ENCODE data around the gene CTAGE9. TPM values are rescaled to one million over a fixed set of nuclear protein-coding genes. Genes with fewer than 3 reads are reported as not detected.

Gene CTAGE9
- total and polyA plus RNA-seq, 4 donors, result 0.39 TPM; not detected in 3

DNA sequence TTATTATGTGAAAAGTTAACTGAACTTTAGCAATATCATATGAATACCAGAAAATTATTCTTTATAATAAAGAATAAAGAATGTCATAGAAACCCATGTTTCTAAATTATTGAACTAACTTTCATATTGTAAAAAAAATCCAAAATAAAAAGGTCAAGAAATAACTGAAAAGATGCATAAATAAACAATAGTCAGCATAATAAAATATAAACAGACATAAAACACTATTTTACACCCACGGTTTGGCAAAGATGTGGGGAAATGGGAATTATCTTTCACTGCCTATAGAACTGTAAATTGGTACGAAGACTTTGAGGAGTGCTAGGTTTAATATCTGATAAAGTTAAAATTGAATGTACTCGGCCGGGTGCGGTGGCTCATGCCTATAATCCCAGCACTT is 34.7 kb upstream of the CTAGE9 start:
- no peak for DNase-seq (ENCODE audit: low read depth in 4 of 6, low spot score in 6 of 6)
- no peaks in the 10 kb centered on the region for H3K36me3 ChIP-seq (ENCODE audit: control insufficient read depth, insufficient read depth, low read length)
- no peaks in the 10 kb centered on the region for H3K9me3 ChIP-seq (ENCODE audit: control insufficient read depth, insufficient read depth, low read length)
- H3K27me3 ChIP-seq (ENCODE audit: control insufficient read depth, insufficient read depth, low read length), result no peaks in the 10 kb centered on the region
- no peaks in the 10 kb centered on the region for H3K4me1 ChIP-seq (ENCODE audit: control insufficient read depth, insufficient read depth, low read length)
- no peak overlapping the region for H3K4me3 ChIP-seq (ENCODE audit: low read depth, low read length)
- H3K27ac ChIP-seq (ENCODE audit: low read depth, low read length), result no peak overlapping the region
- WGBS (ENCODE audit: insufficient coverage), result 90% methylated on average over 4 of the region's 5 CpGs

DNA sequence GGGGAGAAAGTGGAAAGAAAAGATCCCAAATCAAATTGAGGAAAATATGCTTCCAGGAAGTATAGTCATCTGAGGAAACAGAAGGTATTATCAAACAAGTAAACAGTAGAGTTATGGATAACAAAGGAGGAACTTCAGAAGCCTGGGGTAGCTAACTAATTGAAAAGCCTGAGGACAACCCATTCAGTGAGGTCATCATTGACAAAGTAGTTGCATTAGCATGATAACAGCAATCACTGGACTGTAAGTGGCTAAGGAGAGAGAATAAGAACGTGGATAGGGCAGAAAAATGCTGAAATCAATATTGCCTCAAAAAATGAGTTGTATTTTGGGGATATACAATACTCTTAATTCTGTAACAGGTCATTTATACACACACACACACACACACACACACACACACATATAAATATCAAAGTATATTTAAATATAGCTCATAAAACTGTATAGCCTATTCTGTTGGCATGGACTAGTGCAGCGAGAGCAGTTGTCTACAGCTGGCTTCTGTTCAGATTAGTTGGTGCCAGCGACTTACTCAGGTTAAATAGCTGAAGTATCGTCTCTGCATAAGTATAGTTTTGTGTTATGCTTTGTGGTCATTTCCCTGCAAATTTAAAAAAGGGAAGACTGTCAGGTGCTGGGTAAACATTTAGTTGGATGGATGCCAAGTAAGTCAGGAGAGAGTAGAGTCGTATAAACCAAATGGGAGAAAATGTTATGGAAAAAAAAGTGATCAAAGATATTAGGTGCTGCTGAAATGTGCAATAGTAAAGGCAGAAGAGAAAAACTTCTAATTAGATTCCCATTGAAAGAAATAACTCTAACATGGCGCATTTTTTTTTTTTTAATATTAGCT is 33.8 kb upstream of the CTAGE9 start:
- Histone ChIP-seq H3K27me3 (ENCODE audit: control insufficient read depth, insufficient read depth, low read length) (no peaks in the 10 kb centered on the region), H3K27ac (ENCODE audit: low read depth, low read length) (no peak overlapping the region), H3K36me3 (ENCODE audit: control insufficient read depth, insufficient read depth, low read length) (no peaks in the 10 kb centered on the region), H3K4me3 (ENCODE audit: low read depth, low read length) (no peak overlapping the region), H3K9me3 (ENCODE audit: control insufficient read depth, insufficient read depth, low read length) (no peaks in the 10 kb centered on the region), H3K4me1 (ENCODE audit: control insufficient read depth, insufficient read depth, low read length) (no peaks in the 10 kb centered on the region)
- DNase-seq (ENCODE audit: low read depth in 4 of 6, low spot score in 6 of 6), result no peak
- 65% methylated on average over 4 of the region's 6 CpGs for WGBS (ENCODE audit: insufficient coverage)

DNA sequence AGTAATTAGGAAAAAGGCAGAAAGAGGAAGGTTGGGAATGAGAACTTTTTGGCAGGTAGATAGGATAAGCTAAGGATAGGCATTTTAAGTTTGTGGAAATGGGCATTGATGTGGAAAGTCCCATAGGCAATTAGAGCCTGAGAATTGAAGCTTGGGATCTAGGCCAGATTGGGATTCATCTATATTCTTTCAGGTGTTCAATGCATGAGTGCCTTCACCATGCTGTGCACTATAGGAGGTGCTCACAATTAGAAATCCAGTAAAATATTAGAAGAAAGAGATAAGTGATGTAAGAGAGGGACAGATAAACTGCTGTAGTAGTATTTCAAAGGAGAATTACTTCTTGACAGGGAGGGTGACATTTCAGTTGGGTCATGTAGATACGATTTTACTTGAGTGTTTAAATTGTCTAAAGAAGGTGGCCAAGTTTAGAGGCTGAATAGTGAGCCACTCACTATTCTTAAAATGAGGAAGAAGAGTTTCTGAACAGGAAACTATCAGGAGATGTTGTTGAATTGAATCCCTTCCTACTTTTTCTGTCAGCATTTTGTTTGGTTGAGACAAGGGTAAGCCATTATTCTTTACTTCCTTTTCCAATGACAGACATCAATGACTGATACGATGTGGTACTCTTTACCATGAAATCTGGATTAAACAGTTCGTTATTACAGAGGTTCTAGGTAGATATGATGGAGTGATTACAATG is 31.0 kb upstream of the CTAGE9 start:
- Histone ChIP-seq H3K4me1 (ENCODE audit: control insufficient read depth, insufficient read depth, low read length) (no peaks in the 10 kb centered on the region), H3K27me3 (ENCODE audit: control insufficient read depth, insufficient read depth, low read length) (no peaks in the 10 kb centered on the region), H3K27ac (ENCODE audit: low read depth, low read length) (no peak overlapping the region), H3K9me3 (ENCODE audit: control insufficient read depth, insufficient read depth, low read length) (no peaks in the 10 kb centered on the region), H3K36me3 (ENCODE audit: control insufficient read depth, insufficient read depth, low read length) (no peaks in the 10 kb centered on the region), H3K4me3 (ENCODE audit: low read depth, low read length) (no peak overlapping the region)
- no peak for DNase-seq (ENCODE audit: low read depth in 4 of 6, low spot score in 6 of 6)
- WGBS (ENCODE audit: insufficient coverage), result 100% methylated on average over 1 of the region's 3 CpGs

DNA sequence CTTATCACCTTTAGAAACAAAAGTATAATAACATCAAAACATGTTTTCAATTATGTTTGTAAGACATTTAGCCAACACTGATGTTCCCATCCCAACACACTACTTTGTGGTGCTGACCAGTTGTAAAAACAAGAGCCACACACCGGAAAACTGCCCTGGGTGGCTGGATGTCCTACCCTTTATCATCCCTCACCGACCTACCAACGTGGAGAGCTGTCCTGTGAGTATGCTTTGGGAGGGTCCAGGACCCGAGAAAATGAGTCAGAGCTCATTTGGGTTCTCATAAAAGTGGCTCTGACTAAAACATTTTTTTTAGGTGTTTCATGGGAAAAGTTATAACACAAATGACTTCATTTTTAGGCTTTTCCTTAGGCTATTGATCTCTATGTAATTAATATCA is 29.3 kb upstream of the CTAGE9 start:
- Histone ChIP-seq H3K27me3 (ENCODE audit: control insufficient read depth, insufficient read depth, low read length) (no peaks in the 10 kb centered on the region), H3K4me3 (ENCODE audit: low read depth, low read length) (no peak overlapping the region), H3K27ac (ENCODE audit: low read depth, low read length) (no peak overlapping the region), H3K9me3 (ENCODE audit: control insufficient read depth, insufficient read depth, low read length) (no peaks in the 10 kb centered on the region), H3K4me1 (ENCODE audit: control insufficient read depth, insufficient read depth, low read length) (no peaks in the 10 kb centered on the region), H3K36me3 (ENCODE audit: control insufficient read depth, insufficient read depth, low read length) (no peaks in the 10 kb centered on the region)
- no peak for DNase-seq (ENCODE audit: low read depth in 4 of 6, low spot score in 6 of 6)
- WGBS (ENCODE audit: insufficient coverage), result no CpG with 5 or more reads among the region's 4 CpGs

DNA sequence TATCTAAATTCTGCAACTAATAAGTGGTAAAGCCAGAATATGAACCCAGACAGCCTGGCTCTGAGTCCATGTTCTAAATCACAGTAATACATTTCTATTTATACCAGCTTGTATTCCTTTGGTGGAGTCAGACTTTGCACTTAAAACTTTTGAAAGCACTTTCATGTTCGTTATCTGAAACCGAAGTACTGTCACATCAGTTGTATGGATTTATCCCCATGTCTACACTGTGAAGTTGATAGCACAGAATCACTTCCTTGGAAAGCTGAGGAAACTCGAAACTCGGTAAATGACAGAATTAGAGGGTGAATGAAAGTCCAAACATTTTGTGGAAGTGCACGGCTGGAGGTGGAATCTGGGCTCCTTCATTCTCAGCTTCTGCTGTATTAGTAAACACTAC is 28.3 kb upstream of the CTAGE9 start:
- DNase-seq (ENCODE audit: low read depth in 4 of 6, low spot score in 6 of 6), result no peak
- no peaks in the 10 kb centered on the region for H3K9me3 ChIP-seq (ENCODE audit: control insufficient read depth, insufficient read depth, low read length)
- no peak overlapping the region for H3K27ac ChIP-seq (ENCODE audit: low read depth, low read length)
- WGBS (ENCODE audit: insufficient coverage), result 100% methylated on average over 2 of the region's 5 CpGs
- no peak overlapping the region for H3K4me3 ChIP-seq (ENCODE audit: low read depth, low read length)
- H3K36me3 ChIP-seq (ENCODE audit: control insufficient read depth, insufficient read depth, low read length), result no peaks in the 10 kb centered on the region
- no peaks in the 10 kb centered on the region for H3K4me1 ChIP-seq (ENCODE audit: control insufficient read depth, insufficient read depth, low read length)
- no peaks in the 10 kb centered on the region for H3K27me3 ChIP-seq (ENCODE audit: control insufficient read depth, insufficient read depth, low read length)

DNA sequence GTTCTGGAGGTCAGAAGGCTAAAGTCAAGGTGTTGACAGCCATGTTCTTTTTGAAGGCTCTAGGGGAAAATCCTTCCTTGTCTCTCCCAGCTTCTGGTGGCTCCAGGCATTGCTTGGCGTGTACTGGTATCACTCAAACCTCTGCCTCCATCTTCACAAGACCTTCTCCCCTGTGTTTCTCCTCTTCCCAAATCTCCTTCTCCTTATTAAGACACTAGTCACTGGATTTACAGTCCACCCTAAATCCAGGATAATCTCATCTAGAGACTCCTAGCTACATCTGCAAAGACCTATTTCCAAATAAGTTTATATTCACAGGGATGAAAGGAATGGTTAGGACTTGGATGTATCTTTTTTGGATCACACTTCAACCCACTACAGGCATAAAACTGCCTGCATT is 26.0 kb upstream of the CTAGE9 start:
- Histone ChIP-seq H3K4me3 (ENCODE audit: low read depth, low read length) (no peak overlapping the region), H3K27ac (ENCODE audit: low read depth, low read length) (no peak overlapping the region), H3K9me3 (ENCODE audit: control insufficient read depth, insufficient read depth, low read length) (no peaks in the 10 kb centered on the region), H3K4me1 (ENCODE audit: control insufficient read depth, insufficient read depth, low read length) (no peaks in the 10 kb centered on the region), H3K27me3 (ENCODE audit: control insufficient read depth, insufficient read depth, low read length) (no peaks in the 10 kb centered on the region), H3K36me3 (ENCODE audit: control insufficient read depth, insufficient read depth, low read length) (no peaks in the 10 kb centered on the region)
- 92% methylated on average over 1 of the region's 1 CpG for WGBS (ENCODE audit: insufficient coverage)
- DNase-seq (ENCODE audit: low read depth in 4 of 6, low spot score in 6 of 6), result peak in 1 of 6 donors; percentile 8

DNA sequence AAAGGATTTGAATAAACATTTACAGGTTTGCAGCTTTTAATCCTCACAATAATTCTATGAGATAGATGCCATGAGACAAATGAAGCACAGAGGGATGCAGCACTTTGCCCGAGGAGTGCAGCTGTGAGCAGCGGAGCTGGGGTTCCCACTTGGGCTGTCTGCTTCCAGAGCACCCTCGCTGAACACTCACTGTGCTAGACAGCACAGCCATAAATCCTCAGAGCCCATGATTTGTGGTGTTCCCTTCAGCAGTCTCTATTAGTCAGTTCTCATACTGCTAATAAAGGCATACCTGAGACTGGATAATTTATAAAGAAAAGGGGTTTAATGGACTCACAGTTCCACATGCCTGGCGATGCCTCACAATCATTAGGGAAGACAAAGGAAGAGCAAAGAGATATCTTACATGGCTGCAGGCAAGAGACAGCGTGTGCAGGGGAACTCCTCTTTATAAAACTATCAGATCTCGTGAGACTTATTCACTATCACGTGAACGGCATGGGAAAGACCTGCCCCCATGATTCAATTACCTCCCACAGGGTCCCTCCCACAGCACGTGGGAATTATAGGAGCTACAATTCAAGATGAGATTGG is 25.3 kb upstream of the CTAGE9 start:
- Histone ChIP-seq H3K36me3 (ENCODE audit: control insufficient read depth, insufficient read depth, low read length) (no peaks in the 10 kb centered on the region), H3K4me3 (ENCODE audit: low read depth, low read length) (no peak overlapping the region)

DNA sequence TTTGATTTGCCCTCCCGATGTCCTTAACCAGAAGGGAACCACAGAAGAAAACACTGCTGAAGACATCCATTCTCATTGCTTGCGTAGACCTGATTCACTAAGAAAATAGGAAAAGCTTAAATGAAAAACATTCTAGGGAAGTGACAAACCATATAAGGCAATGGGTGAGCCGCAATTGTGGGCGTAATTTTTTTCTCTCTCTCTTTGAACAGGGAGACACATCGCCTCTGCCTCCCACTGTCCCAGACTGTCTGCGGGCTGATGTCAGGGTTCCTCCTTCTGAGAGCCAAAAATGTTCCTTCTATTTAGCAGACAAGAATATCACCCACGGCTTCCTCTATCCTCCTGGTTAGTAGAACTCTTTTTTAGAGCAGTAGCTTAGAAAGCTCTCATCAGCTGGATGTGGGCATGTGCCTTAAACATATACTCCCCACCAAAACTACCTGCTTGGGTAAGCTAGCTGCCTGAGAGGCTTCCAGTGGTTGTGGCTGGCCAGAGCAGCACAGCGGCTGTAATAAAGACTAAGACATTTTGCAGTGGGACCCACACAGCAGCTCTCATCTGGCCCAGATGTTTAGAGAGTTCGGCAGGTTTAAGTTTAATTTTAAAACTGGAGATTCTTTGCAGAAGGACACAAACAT is 22.7 kb upstream of the CTAGE9 start:
- 85% methylated on average over 6 of the region's 9 CpGs for WGBS (ENCODE audit: insufficient coverage)
- Histone ChIP-seq H3K36me3 (ENCODE audit: control insufficient read depth, insufficient read depth, low read length) (no peaks in the 10 kb centered on the region), H3K27ac (ENCODE audit: low read depth, low read length) (no peak overlapping the region), H3K9me3 (ENCODE audit: control insufficient read depth, insufficient read depth, low read length) (no peaks in the 10 kb centered on the region), H3K4me3 (ENCODE audit: low read depth, low read length) (no peak overlapping the region), H3K27me3 (ENCODE audit: control insufficient read depth, insufficient read depth, low read length) (no peaks in the 10 kb centered on the region), H3K4me1 (ENCODE audit: control insufficient read depth, insufficient read depth, low read length) (no peaks in the 10 kb centered on the region)
- DNase-seq (ENCODE audit: low read depth in 4 of 6, low spot score in 6 of 6), result peak in 1 of 6 donors; percentile 18

More for the DNA sequence above, 25.3 kb upstream of the CTAGE9 start:
- WGBS (ENCODE audit: insufficient coverage), result 18% methylated on average over 4 of the region's 9 CpGs
- Histone ChIP-seq H3K27ac (ENCODE audit: low read depth, low read length) (no peak overlapping the region), H3K9me3 (ENCODE audit: control insufficient read depth, insufficient read depth, low read length) (no peaks in the 10 kb centered on the region), H3K4me1 (ENCODE audit: control insufficient read depth, insufficient read depth, low read length) (no peaks in the 10 kb centered on the region), H3K27me3 (ENCODE audit: control insufficient read depth, insufficient read depth, low read length) (no peaks in the 10 kb centered on the region)
- peak in 1 of 6 donors; percentile 82 for DNase-seq (ENCODE audit: low read depth in 4 of 6, low spot score in 6 of 6)

DNA sequence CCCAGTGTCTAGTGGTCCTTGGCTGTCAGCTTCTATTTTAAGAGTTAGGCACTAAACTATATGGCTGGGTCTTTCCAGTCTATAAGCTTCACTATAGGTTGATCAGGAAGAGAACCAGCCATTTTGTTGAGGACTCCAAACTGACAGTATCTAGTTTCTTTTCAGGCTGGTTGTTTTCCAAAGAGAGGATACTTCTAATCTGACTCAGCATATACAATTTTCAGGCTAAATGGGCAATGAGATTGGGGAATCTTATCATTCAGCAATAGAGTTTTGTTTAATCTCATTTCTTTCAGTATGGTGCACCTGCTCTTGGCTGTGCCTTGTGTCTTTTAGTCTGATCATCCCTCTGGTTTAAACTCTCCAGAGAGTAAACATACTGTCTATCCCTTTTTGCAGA is 20.4 kb upstream of the CTAGE9 start:
- H3K36me3 ChIP-seq (ENCODE audit: control insufficient read depth, insufficient read depth, low read length), result no peaks in the 10 kb centered on the region
- no peak overlapping the region for H3K27ac ChIP-seq (ENCODE audit: low read depth, low read length)
- no peak overlapping the region for H3K4me3 ChIP-seq (ENCODE audit: low read depth, low read length)
- no peaks in the 10 kb centered on the region for H3K9me3 ChIP-seq (ENCODE audit: control insufficient read depth, insufficient read depth, low read length)
- no peaks in the 10 kb centered on the region for H3K4me1 ChIP-seq (ENCODE audit: control insufficient read depth, insufficient read depth, low read length)
- DNase-seq (ENCODE audit: low read depth in 4 of 6, low spot score in 6 of 6), result no peak
- H3K27me3 ChIP-seq (ENCODE audit: control insufficient read depth, insufficient read depth, low read length), result no peaks in the 10 kb centered on the region

All from spinal cord (tissue), 10 donors.